GM12878 (cell line): ENCODE measurements around the gene TOP2A. TPM values are rescaled to one million over a fixed set of nuclear protein-coding genes. Genes with fewer than 3 reads are reported as not detected.

Source experiments
- ATAC-seq: fragments of 200-7000 bp; cut with Tn5 transposase; 3 replicates; pipeline ENCODE4 v1.9.1; 2020; ENCODE audit warnings: mild to moderate bottlenecking, moderate library complexity
- BruUV-seq: library from RNA; stranded (reverse); fragments of 400-500 nt; replicated peaks from 2 replicates; lab custom pipeline; 2021; lab: Mats Ljungman, UMichigan
- CTCF ChIA-PET: fragments of 300-600 bp; sonication (Branson Sonifier 250); formaldehyde crosslinking; extraction: SDS; loops from one replicate; lab custom pipeline; 2021; ENCODE audit warnings: inconsistent platforms; lab: Yijun Ruan, JAX
- POLR2A ChIA-PET: fragments of 350-600 bp; formaldehyde crosslinking; extraction: SDS; loops from one replicate; lab custom pipeline; 2021; ENCODE audit warnings: inconsistent platforms; lab: Charles Lee
- RAD21 ChIA-PET: fragments of 300-600 bp; sonication (Branson Sonifier 250); formaldehyde crosslinking; loops from one replicate; lab custom pipeline; 2023; ENCODE audit warnings: antibody characterized with exemption; ENCODE audit not compliant: unreplicated experiment; lab: Charles Lee
- SMC1A ChIA-PET: fragments of 300-600 bp; sonication (Branson Sonifier 250); formaldehyde crosslinking; loops from one replicate; lab custom pipeline; 2023; ENCODE audit not compliant: unreplicated experiment, uncharacterized antibody; lab: Charles Lee
- DNase-seq: peaks from one replicate; pipeline ENCODE4 v3.0.0-alpha.2; 2011; ENCODE audit warnings: low read depth, low spot score
- FAIRE-seq: peaks from 3 replicates; lab custom pipeline; 2011; peaks lifted over from hg19 to GRCh38; lab: Jason Lieb, UNC
- H2AFZ ChIP-seq: 2 replicates; pipeline ENCODE4 v1.6.0; 2011; ENCODE audit warnings: low read depth, low read length, control low read depth; ENCODE audit not compliant: control insufficient read depth
- H3K27ac ChIP-seq: 2 replicates; pipeline ENCODE4 v1.5.1; 2011; ENCODE audit warnings: control low read depth; ENCODE audit not compliant: control insufficient read depth, insufficient read depth
- H3K27me3 ChIP-seq, 2 experiments: replicated peaks in 1 of 2; 2 replicates each; pipeline versions ENCODE4 v1.6.0 to v1.6.1; 2011; ENCODE audit warnings: low read length in 1 of 2; ENCODE audit not compliant: control insufficient read depth in 2 of 2, insufficient read depth in 2 of 2
- H3K36me3 ChIP-seq, 2 experiments: 2 replicates each; pipeline ENCODE4 v1.5.1; 2011; ENCODE audit warnings: low read length in 1 of 2; ENCODE audit not compliant: control insufficient read depth in 2 of 2, insufficient read depth in 2 of 2
- H3K4me1 ChIP-seq: 2 replicates; pipeline ENCODE4 v1.6.1; 2011; ENCODE audit warnings: mild to moderate bottlenecking, low read length, moderate library complexity, mixed read lengths; ENCODE audit not compliant: control insufficient read depth, insufficient read depth
- H3K4me2 ChIP-seq: 2 replicates; pipeline ENCODE4 v1.6.0; 2011; ENCODE audit warnings: control low read depth; ENCODE audit not compliant: control insufficient read depth, insufficient read depth
- H3K4me3 ChIP-seq: fragments of 200-600 bp; sonication (generic); 2 replicates; pipeline ENCODE4 v1.5.1; 2016
- H3K79me2 ChIP-seq: 2 replicates; pipeline ENCODE4 v1.6.0; 2011; ENCODE audit warnings: low read length; ENCODE audit not compliant: control insufficient read depth, insufficient read depth
- H3K9ac ChIP-seq: 2 replicates; pipeline ENCODE4 v1.8.0; 2011; ENCODE audit warnings: low read length, control low read depth, mixed read lengths; ENCODE audit not compliant: control insufficient read depth, insufficient read depth
- H3K9me3 ChIP-seq: replicated peaks from 3 replicates; pipeline ENCODE4 v1.5.1; 2011; ENCODE audit warnings: mild to moderate bottlenecking, low read length; ENCODE audit not compliant: control insufficient read depth, insufficient read depth
- H4K20me1 ChIP-seq: 2 replicates; pipeline ENCODE4 v1.6.0; 2011; ENCODE audit not compliant: control insufficient read depth, insufficient read depth
- E2F8 ChIP-seq: fragments of 450-650 bp; IDR thresholded peaks from 2 replicates; pipeline ENCODE4 v1.6.1; 2018; ENCODE audit warnings: mild to moderate bottlenecking, low read depth, moderate library complexity; ENCODE audit not compliant: partially characterized antibody
- IKZF2 ChIP-seq, 2 experiments: fragments of 450-650 bp; IDR thresholded peaks; 2 replicates each; pipeline ENCODE4 v1.6.1; 2017; ENCODE audit warnings: mild to moderate bottlenecking in 2 of 2, moderate library complexity in 2 of 2
- MYC ChIP-seq: IDR thresholded peaks from 2 replicates; pipeline ENCODE4 v1.6.1; 2011; ENCODE audit warnings: mild to moderate bottlenecking, low read length, moderate library complexity, inconsistent platforms; ENCODE audit not compliant: insufficient read depth, insufficient replicate concordance, insufficient read length, severe bottlenecking
- NFYA ChIP-seq: IDR thresholded peaks from 2 replicates; pipeline ENCODE4 v1.6.1; 2011; ENCODE audit warnings: low read depth, mild to moderate bottlenecking, low read length, improper control_type of control experiment, borderline replicate concordance
- RAD21 ChIP-seq: IDR thresholded peaks from 2 replicates; pipeline ENCODE4 v1.6.1; 2011; ENCODE audit warnings: mild to moderate bottlenecking, low read depth, low read length, moderate library complexity; ENCODE audit not compliant: insufficient read depth
- RAD51 ChIP-seq: fragments of 450-650 bp; IDR thresholded peaks from 2 replicates; pipeline ENCODE4 v1.6.1; 2016; ENCODE audit warnings: moderate library complexity, mild to moderate bottlenecking, inconsistent platforms
- RB1 ChIP-seq: fragments of 450-650 bp; formaldehyde crosslinking; IDR thresholded peaks from 2 replicates; pipeline ENCODE4 v1.6.1; 2017; ENCODE audit warnings: mild to moderate bottlenecking, borderline replicate concordance
- RELA ChIP-seq: fragments of 450-650 bp; IDR thresholded peaks from 2 replicates; pipeline ENCODE4 v1.8.0; 2014; ENCODE audit warnings: borderline replicate concordance; ENCODE audit not compliant: partially characterized antibody
- SIN3A ChIP-seq: IDR thresholded peaks from 2 replicates; pipeline ENCODE4 v1.6.1; 2012; ENCODE audit warnings: low read depth, low read length, improper control_type of control experiment
- SRF ChIP-seq, 2 experiments: IDR thresholded peaks; 2 replicates each; pipeline ENCODE4 v1.6.1; 2011; ENCODE audit warnings: low read depth in 2 of 2, low read length in 2 of 2, mild to moderate bottlenecking in 1 of 2, moderate library complexity in 1 of 2
- STAT1 ChIP-seq: fragments of 450-650 bp; conservative IDR thresholded peaks from 2 replicates; pipeline ENCODE4 v1.6.1; 2014; ENCODE audit warnings: antibody characterized with exemption, mild to moderate bottlenecking
- STAT3 ChIP-seq: IDR thresholded peaks from 2 replicates; pipeline ENCODE4 v1.6.1; 2011; ENCODE audit warnings: low read depth, low read length, improper control_type of control experiment
- SUZ12 ChIP-seq: fragments of 200-600 bp; sonication (generic); IDR thresholded peaks from one replicate; pipeline ENCODE4 v1.6.1; 2018; ENCODE audit warnings: antibody characterized with exemption, mild to moderate bottlenecking; ENCODE audit not compliant: unreplicated experiment
- YBX1 ChIP-seq: fragments of 450-650 bp; IDR thresholded peaks from 2 replicates; pipeline ENCODE4 v1.6.1; 2016; ENCODE audit warnings: antibody characterized with exemption
- ZNF384 ChIP-seq: IDR thresholded peaks from 2 replicates; pipeline ENCODE4 v1.6.1; 2012; ENCODE audit warnings: low read depth, mild to moderate bottlenecking, low read length, improper control_type of control experiment, borderline replicate concordance
- ZNF622 ChIP-seq: fragments of 450-650 bp; IDR thresholded peaks from 2 replicates; pipeline ENCODE4 v1.6.1; 2017; ENCODE audit warnings: mild to moderate bottlenecking, inconsistent platforms
- ZZZ3 ChIP-seq: IDR thresholded peaks from 2 replicates; pipeline ENCODE4 v1.6.1; 2011; ENCODE audit warnings: low read depth; ENCODE audit not compliant: control insufficient read depth, insufficient read length
- WGBS: methylation state at CpG from one replicate; pipeline ENCODE4 v1.1.6; 2016; ENCODE audit warnings: low lambda C conversion rate; ENCODE audit not compliant: insufficient replicate concordance, insufficient coverage; ENCODE audit errors: missing lambda C conversion rate; 5-methylcytosine and 5-hydroxymethylcytosine counted together
- in situ Hi-C: fragments of 300-500 bp; cut with MboI; formaldehyde crosslinking; loops from 9 replicates; pipeline ENCODE4 v1.14.3; 2018; ENCODE audit warnings: mixed read lengths
- intact Hi-C: fragments of 100-400 bp; cut with micrococcal nuclease; formaldehyde crosslinking; loops from one replicate; pipeline ENCODE4 v1.14.2; 2022; ENCODE audit not compliant: unreplicated experiment
- polyA plus RNA-seq, 11 experiments: library from polyadenylated mRNA; depleted of rRNA in 4 of 11; unstranded in 6 of 11; stranded (reverse) in 5 of 11; fragments of >200 nt; fragmentation: Nextera tagmentation in 4 of 11; fragmentation: Illumina TruSeq in 1 of 11; extraction: Ambion mirVana in 4 of 11; extraction: Trizol in 1 of 11; gene quantifications; 1 replicate in 1 of 11; 2 replicates in 10 of 11; pipeline versions ENCODE4 v1.2.1 to v1.2.3, GENCODE V29; 2011 to 2016; ENCODE audit warnings: inconsistent platforms in 2 of 11, missing spikeins in 2 of 11, low read depth in 1 of 11
- total RNA-seq, 4 experiments: library from RNA; depleted of rRNA in 3 of 4; stranded (reverse); fragments of >200 nt in 3 of 4; fragmentation: Illumina TruSeq in 1 of 4; extraction: Trizol in 1 of 4; gene quantifications; 2 replicates each; pipeline versions ENCODE4 v1.2.1 to v1.2.3, GENCODE V29; 2013 to 2021

Gene TOP2A
- total and polyA plus RNA-seq, 10 of the 15 experiments (the other 5 are each of a cell fraction or from before 2014, with no cell fraction given): 117 to 275 (median 232) TPM

GRCh38 chr17:40348562-40349476 is 68.9 kb downstream of the TOP2A start:
- WGBS: 76% methylated on average over 16 of the region's 17 CpGs
- Histone ChIP-seq H3K4me2 (no peak overlapping the region), H3K9me3 (no peaks in the 10 kb centered on the region), H3K4me3 (no peak overlapping the region), H3K27ac (no peak overlapping the region), H3K9ac (no peak overlapping the region), H3K4me1 (peaks cover 36% of the 10 kb centered on the region), H4K20me1 (no peaks in the 10 kb centered on the region), H3K79me2 (peaks cover 28% of the 10 kb centered on the region), H3K36me3 (peaks cover 14 to 41% of the 10 kb centered on the region in 2 experiments), H2AFZ (no peak overlapping the region)
- SMC1A ChIA-PET: interaction anchor here (1.3 kb wide), 1 partner anchor 47 kb away, joined by 3 read pairs; no protein-coding TSS in a partner anchor
- no peak for FAIRE-seq
- in situ Hi-C loops: no loop called here
- DNase-seq: no peak
- POLR2A ChIA-PET: interaction anchor here (0.6 kb wide), 1 partner anchor 73 kb away, joined by 3 read pairs; no protein-coding TSS in a partner anchor
- BruUV-seq: no TSS peak
- intact Hi-C loops: no loop called here
- RAD21 ChIA-PET: no interaction called here
- CTCF ChIA-PET: interaction anchor here (0.6 to 1.2 kb wide), 4 partner anchors 9 to 82 kb away, joined by 3 to 4 read pairs (median 3); no protein-coding TSS in a partner anchor
- no peak for TF ChIP-seq ZZZ3
- TF ChIP-seq ZNF384: no peak
- TF ChIP-seq YBX1: no peak
- TF ChIP-seq SUZ12: no peak
- no peak for TF ChIP-seq SIN3A
- TF ChIP-seq RAD21: no peak
- no peak for TF ChIP-seq SRF (IDR thresholded peaks at IDR 0.05; ENCODE audit: low read depth in 2 of 2, low read length in 2 of 2)
- TF ChIP-seq RB1: no peak
- TF ChIP-seq IKZF2 (IDR thresholded peaks at IDR 0.05): no peak
- TF ChIP-seq ZNF622: no peak
- no peak for TF ChIP-seq RAD51
- no peak for TF ChIP-seq RELA
- TF ChIP-seq E2F8: no peak
- no peak for TF ChIP-seq MYC
- TF ChIP-seq STAT1: no peak
- no peak for TF ChIP-seq NFYA
- no peak for TF ChIP-seq STAT3
- TF ChIP-seq, all 136 proteins: peak for 0
- no peaks in the 10 kb centered on the region for H3K27me3 ChIP-seq
- no peak for ATAC-seq
